CD4-positive, alpha-beta T cell treated with Interleukin-12 subunit alpha and Interleukin-12 subunit beta, for 1 hour (primary cell): ENCODE data around the gene KCNH1.
"Not testable (repeated sequence)": the region's sequence is repeated elsewhere in the genome, so short reads cannot be mapped to it uniquely, and the experiment has no call there.

Source experiments
- DNase-seq: peaks from one replicate; pipeline ENCODE4 v3.0.0-alpha.2; 2020

KCNH1 gene

DNA sequence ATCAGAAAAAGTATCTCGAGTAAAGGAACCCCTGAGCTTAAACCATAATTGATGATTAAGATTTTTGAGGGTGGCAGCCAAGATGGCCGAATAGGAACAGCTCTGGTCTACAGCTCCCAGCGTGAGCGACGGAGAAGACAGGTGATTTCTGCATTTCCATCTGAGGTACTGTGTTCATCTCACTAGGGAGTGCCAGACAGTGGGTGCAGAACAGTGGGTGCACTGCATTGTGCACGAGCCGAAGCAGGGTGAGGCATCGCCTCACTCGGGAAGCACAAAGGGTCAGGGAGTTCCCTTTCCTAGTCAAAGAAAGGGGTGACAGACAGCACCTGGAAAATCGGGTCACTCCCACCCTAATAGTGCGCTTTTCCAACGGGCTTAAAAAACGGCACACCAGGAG lies 138.0 kb downstream of the KCNH1 start:
- not testable (repeated sequence) for DNase-seq

GRCh38 chr1:210992837-210993236 lies 141.1 kb downstream of the KCNH1 start:
- DNase-seq = no peak

GRCh38 chr1:210989905-210990304 lies 144.0 kb downstream of the KCNH1 start:
- no peak for DNase-seq

GRCh38 chr1:210981490-210981889 lies 152.5 kb downstream of the KCNH1 start:
- no peak for DNase-seq

DNA sequence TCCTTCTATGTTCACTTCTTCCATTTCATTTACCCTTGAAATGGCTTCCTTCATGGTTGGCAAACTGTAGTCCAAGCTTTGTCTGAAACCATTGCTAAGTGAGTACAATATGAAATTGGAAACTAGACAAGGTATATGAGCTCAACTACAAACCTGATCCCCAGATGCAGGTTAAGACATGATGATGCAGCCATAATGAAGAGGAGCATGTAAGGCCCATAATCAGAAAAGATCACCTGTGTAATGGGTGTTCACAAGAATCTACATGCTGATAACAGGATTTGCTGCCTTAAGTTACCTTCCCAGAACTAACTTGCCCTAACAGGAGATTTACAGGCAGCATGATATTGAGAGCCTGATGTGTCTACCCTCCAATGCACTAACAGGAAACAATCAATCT lies 153.9 kb downstream of the KCNH1 start:
- DNase-seq = no peak

- DNase-seq = no peak
Observed at GRCh38 chr1:210978974-210979354, 155.0 kb downstream of the KCNH1 start.

- no peak for DNase-seq
Observed at GRCh38 chr1:210978316-210978973, 155.5 kb downstream of the KCNH1 start.

- DNase-seq = no peak
Observed at GRCh38 chr1:210951279-210951678, 182.7 kb downstream of the KCNH1 start.

DNA sequence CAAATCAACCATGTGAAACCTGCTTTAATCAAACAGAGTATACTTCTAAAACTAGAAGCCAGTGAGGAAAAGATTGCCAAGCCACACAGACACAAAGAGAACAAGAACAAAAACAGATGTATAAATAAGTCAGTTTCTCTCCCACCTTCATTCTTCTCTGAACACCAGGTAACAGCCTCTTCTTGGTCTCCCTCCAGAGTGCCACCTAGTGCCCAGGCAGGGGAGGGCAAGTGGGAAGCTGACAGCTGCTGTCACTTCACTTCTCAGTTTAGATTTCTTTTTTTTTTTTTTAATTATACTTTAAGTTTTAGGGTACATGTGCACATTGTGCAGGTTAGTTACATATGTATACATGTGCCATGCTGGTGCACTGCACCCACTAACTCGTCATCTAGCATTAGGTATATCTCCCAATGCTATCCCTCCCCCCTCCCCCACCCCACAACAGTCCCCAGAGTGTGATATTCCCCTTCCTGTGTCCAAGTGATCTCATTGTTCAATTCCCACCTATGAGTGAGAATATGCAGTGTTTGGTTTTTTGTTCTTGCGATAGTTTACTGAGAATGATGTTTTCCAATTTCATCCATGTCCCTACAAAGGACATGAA lies 183.9 kb downstream of the KCNH1 start:
- DNase-seq = peak; percentile 37

GRCh38 chr1:210949489-210949888 lies 184.5 kb downstream of the KCNH1 start:
- DNase-seq = no peak

DNA sequence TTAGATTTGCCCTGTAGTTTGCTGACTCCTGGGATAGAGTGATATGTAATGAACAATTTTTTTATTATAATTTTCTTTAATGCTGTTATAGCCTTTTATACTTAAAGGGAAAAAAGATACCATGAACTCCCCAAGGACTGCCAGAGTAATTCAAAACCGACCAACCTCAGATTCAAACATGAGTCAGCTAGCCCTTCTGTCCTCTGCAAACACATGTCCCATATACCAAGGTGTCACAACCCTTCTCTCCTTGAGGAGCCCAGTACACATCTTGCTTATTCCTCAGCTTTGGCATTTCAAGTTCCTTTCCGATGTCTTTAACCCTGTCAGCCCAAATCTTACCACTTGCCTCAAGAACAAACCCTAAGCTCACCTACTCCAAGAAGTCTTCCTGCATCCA lies 184.9 kb downstream of the KCNH1 start:
- DNase-seq = no peak

- no peak for DNase-seq
Observed at GRCh38 chr1:210944252-210944651, 189.7 kb downstream of the KCNH1 start.

DNA sequence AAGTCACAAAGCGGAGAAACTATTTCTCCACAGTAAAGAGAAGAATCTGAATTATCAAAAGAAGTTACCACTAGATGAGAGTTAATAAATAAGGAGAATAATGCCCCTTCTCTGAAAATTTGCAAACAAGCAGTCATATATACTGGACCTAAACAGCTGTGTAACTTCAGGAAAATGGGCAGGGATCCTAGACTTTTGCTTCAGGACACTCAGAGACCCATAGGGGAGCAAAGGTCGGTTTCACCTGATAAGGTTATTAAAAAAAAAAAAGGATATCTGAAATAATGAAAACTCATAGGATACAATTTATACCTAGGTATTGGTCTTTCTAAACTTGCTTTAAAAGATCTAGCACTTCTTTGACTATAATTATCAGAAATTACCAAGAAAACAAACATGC lies 191.4 kb downstream of the KCNH1 start:
- DNase-seq = no peak

DNA sequence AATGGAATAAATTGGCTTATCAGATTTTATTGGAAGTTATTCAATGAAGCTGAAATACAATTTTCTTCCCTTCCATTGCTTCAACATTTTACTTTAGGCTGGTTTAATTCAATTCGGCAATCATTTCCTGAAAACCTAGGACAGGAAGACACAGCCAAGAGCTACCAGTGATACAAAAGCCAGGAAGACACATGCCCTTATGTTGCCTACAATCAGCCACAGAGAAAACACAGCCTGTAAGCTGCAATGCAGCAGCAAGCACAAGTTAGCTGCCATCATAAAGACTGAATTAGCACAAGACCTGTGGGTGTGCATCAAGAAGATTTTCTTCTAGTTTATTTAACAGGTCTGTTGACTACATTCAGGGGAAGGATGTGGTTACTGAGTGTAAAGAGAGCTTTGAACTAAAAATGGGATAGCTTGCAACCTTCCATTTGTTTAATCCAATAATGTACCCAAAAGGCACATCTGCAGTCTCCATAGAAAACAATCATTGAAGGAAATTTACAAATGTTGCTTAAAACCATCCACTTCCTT lies 193.8 kb downstream of the KCNH1 start:
- DNase-seq = no peak

GRCh38 chr1:210938416-210938925 lies 195.5 kb downstream of the KCNH1 start:
- DNase-seq = no peak

DNA sequence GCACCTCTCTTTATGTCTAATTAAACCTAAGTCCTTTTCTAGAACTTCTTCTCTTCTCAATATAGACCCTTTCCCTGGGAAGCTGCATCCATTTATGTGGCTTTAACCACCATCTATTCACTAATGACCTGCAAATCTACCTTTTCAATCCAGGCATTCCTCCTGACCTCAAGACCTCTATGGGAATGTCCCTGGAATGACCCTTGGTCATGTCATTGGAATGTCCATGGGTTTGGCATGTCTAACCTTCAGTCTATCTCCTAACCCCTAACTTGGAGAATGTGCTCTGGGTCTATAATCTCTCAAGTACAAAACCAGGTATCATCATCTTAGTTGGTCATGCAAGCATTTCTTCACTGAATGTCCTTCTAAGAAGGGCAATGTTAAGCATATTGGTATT lies 196.1 kb downstream of the KCNH1 start:
- DNase-seq = no peak

DNA sequence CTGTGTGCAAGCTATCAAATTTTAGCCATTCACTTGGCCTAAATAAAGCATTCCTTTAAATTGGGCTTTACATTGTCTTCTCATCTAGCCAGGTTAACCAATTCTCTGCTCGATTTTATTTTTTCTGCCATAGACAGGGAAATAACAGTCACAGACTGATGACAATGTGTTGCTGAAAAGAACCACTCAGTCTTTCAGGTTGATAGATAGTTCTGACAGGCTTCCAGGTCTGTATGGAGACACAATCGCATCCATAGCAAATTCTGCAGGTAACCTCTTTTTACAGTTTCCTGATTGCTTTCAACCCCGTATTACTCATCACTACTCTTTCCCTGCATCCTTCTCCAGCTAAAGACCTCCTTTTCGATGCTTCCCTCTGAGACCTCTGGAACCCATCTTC lies 198.0 kb downstream of the KCNH1 start:
- DNase-seq = no peak

DNA sequence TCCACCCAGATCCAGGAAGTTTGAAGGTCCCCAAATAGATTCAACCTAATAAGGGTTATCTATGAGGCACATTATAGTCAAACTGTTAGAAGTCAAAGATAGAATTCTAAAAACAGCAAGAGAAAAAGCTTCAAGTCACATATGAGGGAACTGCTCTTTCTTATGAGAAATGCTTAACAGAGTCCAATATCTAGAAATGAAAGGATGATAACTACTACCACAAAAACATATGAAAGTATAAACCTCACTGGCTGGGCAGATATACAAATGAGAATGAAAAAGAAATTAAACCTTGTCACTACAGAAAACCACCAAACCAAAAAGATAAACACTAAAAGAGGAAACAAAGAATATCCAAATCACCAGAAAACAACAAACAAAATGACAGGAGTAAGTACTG lies 201.8 kb downstream of the KCNH1 start:
- DNase-seq = no peak

- DNase-seq = no peak
Observed at GRCh38 chr1:210922666-210923065, 211.3 kb downstream of the KCNH1 start.

GRCh38 chr1:210920716-210921694 lies 212.9 kb downstream of the KCNH1 start:
- DNase-seq = no peak

DNA sequence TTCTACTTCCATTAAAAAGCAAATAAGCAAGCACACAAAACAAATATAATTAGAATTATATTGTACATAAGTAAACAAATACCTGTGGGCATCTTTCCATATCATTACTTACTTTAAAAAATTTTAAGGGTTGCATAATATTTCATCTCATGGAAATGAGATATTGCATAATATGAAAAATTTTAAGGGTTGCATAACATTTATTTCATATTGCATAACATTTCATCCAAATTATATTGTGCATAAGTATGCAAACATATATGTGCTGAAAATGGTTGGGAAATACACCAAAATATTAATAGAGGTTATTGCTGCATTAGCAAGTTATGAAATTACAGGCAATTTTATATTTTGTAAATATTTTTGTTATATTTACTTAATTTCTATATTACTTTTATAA lies 213.7 kb downstream of the KCNH1 start:
- DNase-seq = no peak

DNA sequence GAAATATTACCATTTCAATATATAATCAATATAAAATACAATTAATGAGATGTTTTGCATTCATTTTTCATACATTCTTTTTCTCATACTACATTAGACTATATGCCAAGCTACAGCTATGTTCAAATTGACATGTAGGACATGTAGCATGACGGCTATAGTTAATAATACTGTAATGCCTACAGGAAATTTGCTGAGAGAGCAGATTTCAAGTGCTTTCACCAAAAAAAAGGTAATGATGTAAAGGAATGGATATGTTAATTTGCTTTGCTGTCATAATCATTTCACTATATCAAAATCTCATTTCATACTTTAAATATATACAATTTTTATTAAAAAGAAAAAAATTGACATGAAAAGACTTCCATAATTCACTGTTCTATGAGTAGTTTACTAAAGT lies 215.1 kb downstream of the KCNH1 start:
- no peak for DNase-seq

- DNase-seq = no peak
Observed at GRCh38 chr1:210917560-210918169, 216.3 kb downstream of the KCNH1 start.
